ENCODE data around the gene ACTN2.

ACTN2 gene

DNA sequence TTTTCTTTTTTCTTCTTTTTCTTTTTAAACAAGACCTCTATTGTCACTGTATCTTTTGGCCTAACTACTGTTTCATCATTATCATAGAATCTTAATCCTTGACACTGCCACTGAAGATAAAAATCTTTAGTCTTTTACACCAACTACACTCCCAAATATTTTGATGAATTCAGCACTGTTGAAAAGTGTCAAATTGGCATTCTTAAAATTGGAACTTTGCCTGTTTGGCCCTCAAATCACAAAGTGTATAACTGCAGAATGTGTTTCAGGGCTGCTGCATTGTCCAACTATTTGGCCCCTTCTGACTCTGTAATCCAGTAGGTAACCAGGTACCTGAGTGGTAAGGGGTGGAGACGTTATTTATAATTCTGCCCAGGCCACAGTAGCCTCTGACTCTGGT, 34.3 kb downstream of the ACTN2 start:
- no peak for TF ChIP-seq ZNF70 (CRISPR knock-in tag; IDR thresholded peaks at IDR 0.05)
- TF ChIP-seq SNAI2 (CRISPR knock-in tag; IDR thresholded peaks at IDR 0.05), result no peak
- TF ChIP-seq ZFP30 (CRISPR knock-in tag; IDR thresholded peaks at IDR 0.05), result no peak
- no peak for TF ChIP-seq ZC3H10 (CRISPR knock-in tag; IDR thresholded peaks at IDR 0.05)
- TF ChIP-seq CSDC2 (CRISPR knock-in tag; IDR thresholded peaks at IDR 0.05), result no peak

DNA sequence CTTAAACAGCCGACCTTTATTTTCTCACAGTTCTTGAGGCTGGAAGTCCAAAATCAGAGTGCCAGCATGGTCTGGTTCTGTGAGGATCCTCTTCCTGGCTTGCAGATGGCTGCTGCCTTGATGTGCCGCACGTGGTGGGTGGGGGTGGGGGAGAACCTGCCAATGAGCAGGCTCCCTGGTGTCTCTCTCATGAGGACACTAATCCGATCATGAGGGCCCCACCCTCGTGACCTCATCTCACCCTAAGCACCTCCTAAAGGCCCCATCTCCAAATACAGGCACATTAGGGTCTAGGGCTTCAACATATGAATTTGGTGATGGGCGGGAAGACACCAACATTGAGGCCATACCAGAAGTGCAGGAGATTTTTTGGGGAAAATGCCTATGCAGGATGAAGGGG, 37.8 kb downstream of the ACTN2 start:
- TF ChIP-seq, protein P1, sequence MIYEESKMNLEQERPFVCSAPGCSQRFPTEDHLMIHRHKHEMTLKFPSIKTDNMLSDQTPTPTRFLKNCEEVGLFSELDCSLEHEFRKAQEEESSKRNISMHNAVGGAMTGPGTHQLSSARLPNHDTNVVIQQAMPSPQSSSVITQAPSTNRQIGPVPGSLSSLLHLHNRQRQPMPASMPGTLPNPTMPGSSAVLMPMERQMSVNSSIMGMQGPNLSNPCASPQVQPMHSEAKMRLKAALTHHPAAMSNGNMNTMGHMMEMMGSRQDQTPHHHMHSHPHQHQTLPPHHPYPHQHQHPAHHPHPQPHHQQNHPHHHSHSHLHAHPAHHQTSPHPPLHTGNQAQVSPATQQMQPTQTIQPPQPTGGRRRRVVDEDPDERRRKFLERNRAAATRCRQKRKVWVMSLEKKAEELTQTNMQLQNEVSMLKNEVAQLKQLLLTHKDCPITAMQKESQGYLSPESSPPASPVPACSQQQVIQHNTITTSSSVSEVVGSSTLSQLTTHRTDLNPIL (CRISPR knock-in tag; IDR thresholded peaks at IDR 0.05; ENCODE audit: low read depth), result no peak
- TF ChIP-seq ZC3H10 (CRISPR knock-in tag; IDR thresholded peaks at IDR 0.05), result no peak
- TF ChIP-seq, protein P2, sequence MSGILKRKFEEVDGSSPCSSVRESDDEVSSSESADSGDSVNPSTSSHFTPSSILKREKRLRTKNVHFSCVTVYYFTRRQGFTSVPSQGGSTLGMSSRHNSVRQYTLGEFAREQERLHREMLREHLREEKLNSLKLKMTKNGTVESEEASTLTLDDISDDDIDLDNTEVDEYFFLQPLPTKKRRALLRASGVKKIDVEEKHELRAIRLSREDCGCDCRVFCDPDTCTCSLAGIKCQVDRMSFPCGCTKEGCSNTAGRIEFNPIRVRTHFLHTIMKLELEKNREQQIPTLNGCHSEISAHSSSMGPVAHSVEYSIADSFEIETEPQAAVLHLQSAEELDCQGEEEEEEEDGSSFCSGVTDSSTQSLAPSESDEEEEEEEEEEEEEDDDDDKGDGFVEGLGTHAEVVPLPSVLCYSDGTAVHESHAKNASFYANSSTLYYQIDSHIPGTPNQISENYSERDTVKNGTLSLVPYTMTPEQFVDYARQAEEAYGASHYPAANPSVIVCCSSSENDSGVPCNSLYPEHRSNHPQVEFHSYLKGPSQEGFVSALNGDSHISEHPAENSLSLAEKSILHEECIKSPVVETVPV (CRISPR knock-in tag; IDR thresholded peaks at IDR 0.05), result no peak
- TF ChIP-seq PPARA (CRISPR knock-in tag; IDR thresholded peaks at IDR 0.05; ENCODE audit: borderline replicate concordance), result no peak
- TF ChIP-seq ZNF8 (CRISPR knock-in tag; IDR thresholded peaks at IDR 0.05), result no peak
- TF ChIP-seq, protein P3, sequence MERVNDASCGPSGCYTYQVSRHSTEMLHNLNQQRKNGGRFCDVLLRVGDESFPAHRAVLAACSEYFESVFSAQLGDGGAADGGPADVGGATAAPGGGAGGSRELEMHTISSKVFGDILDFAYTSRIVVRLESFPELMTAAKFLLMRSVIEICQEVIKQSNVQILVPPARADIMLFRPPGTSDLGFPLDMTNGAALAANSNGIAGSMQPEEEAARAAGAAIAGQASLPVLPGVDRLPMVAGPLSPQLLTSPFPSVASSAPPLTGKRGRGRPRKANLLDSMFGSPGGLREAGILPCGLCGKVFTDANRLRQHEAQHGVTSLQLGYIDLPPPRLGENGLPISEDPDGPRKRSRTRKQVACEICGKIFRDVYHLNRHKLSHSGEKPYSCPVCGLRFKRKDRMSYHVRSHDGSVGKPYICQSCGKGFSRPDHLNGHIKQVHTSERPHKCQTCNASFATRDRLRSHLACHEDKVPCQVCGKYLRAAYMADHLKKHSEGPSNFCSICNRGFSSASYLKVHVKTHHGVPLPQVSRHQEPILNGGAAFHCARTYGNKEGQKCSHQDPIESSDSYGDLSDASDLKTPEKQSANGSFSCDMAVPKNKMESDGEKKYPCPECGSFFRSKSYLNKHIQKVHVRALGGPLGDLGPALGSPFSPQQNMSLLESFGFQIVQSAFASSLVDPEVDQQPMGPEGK (CRISPR knock-in tag; IDR thresholded peaks at IDR 0.05; ENCODE audit: borderline replicate concordance), result no peak
- no peak for TF ChIP-seq ISL1 (CRISPR knock-in tag; IDR thresholded peaks at IDR 0.05)
- no peak for ATAC-seq

More for the DNA sequence above, 34.3 kb downstream of the ACTN2 start:
- no peak for ATAC-seq

DNA sequence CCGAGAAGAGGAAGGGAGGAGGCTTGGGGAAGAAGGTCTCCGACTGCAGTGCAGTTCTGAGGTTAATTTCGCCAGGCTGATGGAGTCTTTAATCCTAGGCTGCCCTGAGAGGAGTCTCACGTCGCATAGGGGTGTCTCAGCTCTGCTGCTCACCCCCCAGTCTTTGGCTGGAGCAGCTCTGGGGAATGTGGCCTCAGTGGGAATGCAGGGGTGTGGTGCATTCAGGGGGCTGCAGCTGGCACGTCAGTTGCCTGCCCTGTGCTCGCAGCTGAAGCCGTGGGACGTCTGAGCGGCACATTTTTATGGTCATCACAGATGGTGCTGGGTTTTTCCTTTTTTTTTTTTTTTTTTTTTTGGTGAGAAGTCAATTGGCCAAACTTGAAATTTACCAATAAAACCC, 38.2 kb downstream of the ACTN2 start:
- ATAC-seq, result no peak
- TF ChIP-seq, protein P2 (CRISPR knock-in tag; IDR thresholded peaks at IDR 0.05), result no peak
- TF ChIP-seq TCF4 (CRISPR knock-in tag; IDR thresholded peaks at IDR 0.05; ENCODE audit: borderline replicate concordance), result no peak
- TF ChIP-seq ESRRG (CRISPR knock-in tag; IDR thresholded peaks at IDR 0.05), result no peak
- TF ChIP-seq TOX (CRISPR knock-in tag; IDR thresholded peaks at IDR 0.05; ENCODE audit: borderline replicate concordance), result no peak
- TF ChIP-seq SNAI2 (CRISPR knock-in tag; IDR thresholded peaks at IDR 0.05), result no peak
- no peak for TF ChIP-seq CSDC2 (CRISPR knock-in tag; IDR thresholded peaks at IDR 0.05)
- TF ChIP-seq, protein P4, sequence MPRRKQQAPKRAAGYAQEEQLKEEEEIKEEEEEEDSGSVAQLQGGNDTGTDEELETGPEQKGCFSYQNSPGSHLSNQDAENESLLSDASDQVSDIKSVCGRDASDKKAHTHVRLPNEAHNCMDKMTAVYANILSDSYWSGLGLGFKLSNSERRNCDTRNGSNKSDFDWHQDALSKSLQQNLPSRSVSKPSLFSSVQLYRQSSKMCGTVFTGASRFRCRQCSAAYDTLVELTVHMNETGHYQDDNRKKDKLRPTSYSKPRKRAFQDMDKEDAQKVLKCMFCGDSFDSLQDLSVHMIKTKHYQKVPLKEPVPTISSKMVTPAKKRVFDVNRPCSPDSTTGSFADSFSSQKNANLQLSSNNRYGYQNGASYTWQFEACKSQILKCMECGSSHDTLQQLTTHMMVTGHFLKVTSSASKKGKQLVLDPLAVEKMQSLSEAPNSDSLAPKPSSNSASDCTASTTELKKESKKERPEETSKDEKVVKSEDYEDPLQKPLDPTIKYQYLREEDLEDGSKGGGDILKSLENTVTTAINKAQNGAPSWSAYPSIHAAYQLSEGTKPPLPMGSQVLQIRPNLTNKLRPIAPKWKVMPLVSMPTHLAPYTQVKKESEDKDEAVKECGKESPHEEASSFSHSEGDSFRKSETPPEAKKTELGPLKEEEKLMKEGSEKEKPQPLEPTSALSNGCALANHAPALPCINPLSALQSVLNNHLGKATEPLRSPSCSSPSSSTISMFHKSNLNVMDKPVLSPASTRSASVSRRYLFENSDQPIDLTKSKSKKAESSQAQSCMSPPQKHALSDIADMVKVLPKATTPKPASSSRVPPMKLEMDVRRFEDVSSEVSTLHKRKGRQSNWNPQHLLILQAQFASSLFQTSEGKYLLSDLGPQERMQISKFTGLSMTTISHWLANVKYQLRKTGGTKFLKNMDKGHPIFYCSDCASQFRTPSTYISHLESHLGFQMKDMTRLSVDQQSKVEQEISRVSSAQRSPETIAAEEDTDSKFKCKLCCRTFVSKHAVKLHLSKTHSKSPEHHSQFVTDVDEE (CRISPR knock-in tag; IDR thresholded peaks at IDR 0.05), result no peak
- no peak for TF ChIP-seq ZNF565 (CRISPR knock-in tag; conservative IDR thresholded peaks at IDR 0.05; ENCODE audit: low read depth)
- TF ChIP-seq ARNTL (CRISPR knock-in tag; IDR thresholded peaks at IDR 0.05; ENCODE audit: borderline replicate concordance, low read depth), result no peak
- TF ChIP-seq, protein P1 (CRISPR knock-in tag; IDR thresholded peaks at IDR 0.05; ENCODE audit: low read depth), result no peak
- TF ChIP-seq, protein P3 (CRISPR knock-in tag; IDR thresholded peaks at IDR 0.05; ENCODE audit: borderline replicate concordance), result no peak
- TF ChIP-seq, protein P5, sequence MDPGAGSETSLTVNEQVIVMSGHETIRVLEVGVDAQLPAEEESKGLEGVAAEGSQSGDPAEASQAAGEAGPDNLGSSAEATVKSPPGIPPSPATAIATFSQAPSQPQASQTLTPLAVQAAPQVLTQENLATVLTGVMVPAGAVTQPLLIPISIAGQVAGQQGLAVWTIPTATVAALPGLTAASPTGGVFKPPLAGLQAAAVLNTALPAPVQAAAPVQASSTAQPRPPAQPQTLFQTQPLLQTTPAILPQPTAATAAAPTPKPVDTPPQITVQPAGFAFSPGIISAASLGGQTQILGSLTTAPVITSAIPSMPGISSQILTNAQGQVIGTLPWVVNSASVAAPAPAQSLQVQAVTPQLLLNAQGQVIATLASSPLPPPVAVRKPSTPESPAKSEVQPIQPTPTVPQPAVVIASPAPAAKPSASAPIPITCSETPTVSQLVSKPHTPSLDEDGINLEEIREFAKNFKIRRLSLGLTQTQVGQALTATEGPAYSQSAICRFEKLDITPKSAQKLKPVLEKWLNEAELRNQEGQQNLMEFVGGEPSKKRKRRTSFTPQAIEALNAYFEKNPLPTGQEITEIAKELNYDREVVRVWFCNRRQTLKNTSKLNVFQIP (CRISPR knock-in tag; IDR thresholded peaks at IDR 0.05; ENCODE audit: borderline replicate concordance, low read depth), result no peak
- no peak for TF ChIP-seq OSR1 (CRISPR knock-in tag; IDR thresholded peaks at IDR 0.05)
- TF ChIP-seq ZNF8 (CRISPR knock-in tag; IDR thresholded peaks at IDR 0.05), result no peak
- no peak for TF ChIP-seq GLIS3 (CRISPR knock-in tag; IDR thresholded peaks at IDR 0.05)
